HepG2 (cell line): ENCODE results near the gene DNAJC4. TPM values are rescaled to one million over a fixed set of nuclear protein-coding genes. Genes with fewer than 3 reads are reported as not detected.
A peak's percentile ranks its signal among the peaks of the same experiment; 100 is the strongest.

Experiments used
- AGO1 ChIP-seq: fragments of 200-400 bp; formaldehyde crosslinking; IDR thresholded peaks from 2 replicates; pipeline ENCODE4 v1.6.1; 2017; ENCODE audit warnings: mild to moderate bottlenecking, low read depth, low read length, moderate library complexity; ENCODE audit not compliant: poor library complexity, severe bottlenecking
- AKAP8 ChIP-seq: sonication (generic); formaldehyde crosslinking; IDR thresholded peaks from 2 replicates; pipeline ENCODE4 v1.5.1; 2020; ENCODE audit warnings: mild to moderate bottlenecking, missing genetic modification reagents
- CENPBD1 ChIP-seq: sonication (generic); formaldehyde crosslinking; IDR thresholded peaks from 2 replicates; pipeline ENCODE4 v1.8.0; 2022; ENCODE audit warnings: missing genetic modification reagents, low read depth, mild to moderate bottlenecking, borderline replicate concordance
- CREB1 ChIP-seq, 2 experiments: fragments of 450-650 bp in 1 of 2; IDR thresholded peaks; 2 replicates each; pipeline ENCODE4 v1.6.1; 2016 to 2017; ENCODE audit warnings: control low read depth in 1 of 2, mild to moderate bottlenecking in 1 of 2, missing compliant biosample characterization in 1 of 2, missing genetic modification characterization in 1 of 2
- KAT8 ChIP-seq: IDR thresholded peaks from 2 replicates; pipeline ENCODE4 v1.6.1; 2016; ENCODE audit warnings: missing genetic modification reagents, missing compliant biosample characterization
- LCORL ChIP-seq, 2 experiments: fragments of 450-650 bp in 1 of 2; sonication (generic) in 1 of 2; formaldehyde crosslinking in 1 of 2; IDR thresholded peaks; 2 replicates each; pipeline versions ENCODE4 v1.5.0 to v1.6.1; 2017 to 2020; ENCODE audit warnings: antibody characterized with exemption in 1 of 2, missing genetic modification reagents in 1 of 2
- NFE2L1 ChIP-seq: sonication (generic); formaldehyde crosslinking; IDR thresholded peaks from 2 replicates; pipeline ENCODE4 v1.4.0; 2020; ENCODE audit warnings: missing genetic modification reagents, mild to moderate bottlenecking, borderline replicate concordance
- POLR2AphosphoS5 ChIP-seq: IDR thresholded peaks from 2 replicates; pipeline ENCODE4 v1.6.1; 2012; ENCODE audit warnings: low read depth, low read length
- RFX5 ChIP-seq: IDR thresholded peaks from 2 replicates; pipeline ENCODE4 v1.6.1; 2011; ENCODE audit warnings: low read depth, low read length, improper control_type of control experiment
- SP4 ChIP-seq: sonication (generic); formaldehyde crosslinking; IDR thresholded peaks from 2 replicates; pipeline ENCODE4 v1.8.1; 2023; ENCODE audit warnings: mild to moderate bottlenecking, missing genetic modification reagents
- ZBTB14 ChIP-seq: sonication (generic); formaldehyde crosslinking; IDR thresholded peaks from 2 replicates; pipeline ENCODE4 v1.4.0; 2020; ENCODE audit warnings: missing genetic modification reagents
- ZMAT3 ChIP-seq: sonication (generic); formaldehyde crosslinking; conservative IDR thresholded peaks from 2 replicates; pipeline ENCODE4 v1.7.0; 2021; ENCODE audit warnings: missing genetic modification reagents
- ZMYM2 ChIP-seq: sonication (generic); formaldehyde crosslinking; IDR thresholded peaks from 2 replicates; pipeline ENCODE4 v1.8.0; 2022; ENCODE audit warnings: mild to moderate bottlenecking, missing genetic modification reagents
- ZNF142 ChIP-seq: sonication (generic); formaldehyde crosslinking; IDR thresholded peaks from 2 replicates; pipeline ENCODE4 v1.4.0; 2020; ENCODE audit warnings: missing genetic modification reagents
- ZNF256 ChIP-seq: sonication (generic); formaldehyde crosslinking; conservative IDR thresholded peaks from 2 replicates; pipeline ENCODE4 v1.4.0; 2020; ENCODE audit warnings: missing genetic modification reagents
- ZNF335 ChIP-seq: sonication (generic); formaldehyde crosslinking; IDR thresholded peaks from 2 replicates; pipeline ENCODE4 v1.4.0; 2020; ENCODE audit warnings: missing genetic modification reagents
- ZNF33A ChIP-seq: sonication (generic); formaldehyde crosslinking; IDR thresholded peaks from 2 replicates; pipeline ENCODE4 v1.5.1; 2020; ENCODE audit warnings: missing genetic modification reagents, mild to moderate bottlenecking, moderate library complexity, borderline replicate concordance
- ZNF431 ChIP-seq: sonication (generic); formaldehyde crosslinking; IDR thresholded peaks from 2 replicates; pipeline ENCODE4 v1.9.0; 2022; ENCODE audit warnings: missing genetic modification reagents, low read depth, mild to moderate bottlenecking, borderline replicate concordance
- ZNF614 ChIP-seq: IDR thresholded peaks from 2 replicates; pipeline ENCODE4 v1.6.1; 2018; ENCODE audit warnings: missing biosample characterization, missing genetic modification reagents, inconsistent platforms, borderline replicate concordance
- ZNF670 ChIP-seq: sonication (generic); formaldehyde crosslinking; IDR thresholded peaks from 2 replicates; pipeline ENCODE4 v1.8.0; 2022; ENCODE audit warnings: mild to moderate bottlenecking, missing genetic modification reagents, borderline replicate concordance
- ZNF773 ChIP-seq: sonication (generic); formaldehyde crosslinking; IDR thresholded peaks from 2 replicates; pipeline ENCODE4 v1.4.0; 2020; ENCODE audit warnings: missing genetic modification reagents, borderline replicate concordance
- polyA plus RNA-seq, 8 experiments: library from polyadenylated mRNA; depleted of rRNA in 3 of 8; stranded (reverse) in 7 of 8; unstranded in 1 of 8; fragments of >200 nt; fragmentation: Illumina TruSeq in 4 of 8; extraction: Trizol in 4 of 8; gene quantifications; 2 replicates each; pipeline versions ENCODE4 v1.2.1 to v1.2.3, GENCODE V29; 2011 to 2016; ENCODE audit warnings: low read depth in 4 of 8, missing spikeins in 1 of 8, mixed read lengths in 1 of 8; ENCODE audit not compliant: insufficient read depth in 1 of 8
- total RNA-seq, 5 experiments: library from RNA; depleted of rRNA; stranded (reverse); fragments of >200 nt; fragmentation: Illumina TruSeq; extraction: Trizol; gene quantifications; 2 replicates each; pipeline ENCODE4 v1.2.3, GENCODE V29; 2016; ENCODE audit warnings: low read depth in 1 of 5

The DNAJC4 gene
- total and polyA plus RNA-seq, 2 of the 13 experiments (the other 11 are each of a cell fraction or from before 2014, with no cell fraction given): 10.3 to 60.8 TPM

- peak; percentile 88 for TF ChIP-seq ZNF142 (CRISPR knock-in tag)
- peak; percentile 93 for TF ChIP-seq KAT8 (CRISPR knock-in tag)
- TF ChIP-seq ZMYM2 (CRISPR knock-in tag): 0 out of 2 replicates have a peak, but pooled peaks have one; percentile 26
- peak; percentile 56; the same call in 1 of the 2 replicates for TF ChIP-seq ZNF670 (CRISPR knock-in tag)
- TF ChIP-seq ZNF614: 0 out of 2 replicates have a peak, but pooled peaks have one; percentile 6
- peak; percentile 86 for TF ChIP-seq SP4 (CRISPR knock-in tag)
- 0 out of 2 replicates have a peak, but pooled peaks have one; percentile 22 for TF ChIP-seq ZNF431
- 0 out of 2 replicates have a peak, but pooled peaks have one; percentile 16 for TF ChIP-seq ZBTB14 (CRISPR knock-in tag)
- TF ChIP-seq CREB1 (IDR thresholded peaks at IDR 0.05): peak; percentile 93
- TF ChIP-seq CREB1 (CRISPR knock-in tag; IDR thresholded peaks at IDR 0.05): peak; percentile 97
- 0 out of 2 replicates have a peak, but pooled peaks have one; percentile 16 for TF ChIP-seq NFE2L1 (CRISPR knock-in tag)
- TF ChIP-seq AKAP8 (CRISPR knock-in tag): peak; percentile 82
- no peak for TF ChIP-seq ZMAT3 (CRISPR knock-in tag)
- peak; percentile 82 for TF ChIP-seq ZNF256
- peak; percentile 39; the same call in 1 of the 2 replicates for TF ChIP-seq ZNF335
- TF ChIP-seq LCORL (IDR thresholded peaks at IDR 0.05): no peak
- peak; percentile 49; the same call in 1 of the 2 replicates for TF ChIP-seq LCORL (CRISPR knock-in tag; IDR thresholded peaks at IDR 0.05)
- TF ChIP-seq RFX5: peak; percentile 39; the same call in 1 of the 2 replicates
- peak; percentile 92 for TF ChIP-seq POLR2AphosphoS5
- peak; percentile 68; the same call in 1 of the 2 replicates for TF ChIP-seq CENPBD1 (CRISPR knock-in tag)
- TF ChIP-seq ZNF33A (CRISPR knock-in tag): 0 out of 2 replicates have a peak, but pooled peaks have one; percentile 58
- peak; percentile 41; the same call in 1 of the 2 replicates for TF ChIP-seq ZNF773
- peak; percentile 92 for TF ChIP-seq AGO1
Measured at GRCh38 chr11:64240435-64241240, 10.3 kb downstream of the DNAJC4 start, which contains the start of gene FKBP2 (continued).
